ENCODE measurements around the gene PKHD1.

Gene PKHD1

GRCh38 chr6:52049252-52050050, 38.0 kb downstream of the PKHD1 start:
- Histone ChIP-seq H3K4me3 (ENCODE audit: low read length in 2 of 2) (no peak overlapping the region), H3K9ac (ENCODE audit: low read depth in 1 of 2, low read length in 2 of 2) (no peak overlapping the region), H3K27me3 (ENCODE audit: control insufficient read depth in 2 of 2, insufficient read depth in 2 of 2, low read length in 2 of 2) (no peaks in the 10 kb centered on the region), H3K36me3 (ENCODE audit: control insufficient read depth in 2 of 2, insufficient read depth in 2 of 2, low read length in 2 of 2) (no peaks in the 10 kb centered on the region), H3K4me1 (ENCODE audit: control insufficient read depth in 2 of 2, insufficient read depth in 2 of 2, low read length in 2 of 2) (peaks cover 0 to 6% of the 10 kb centered on the region in 2 donors), H3K9me3 (ENCODE audit: control insufficient read depth in 2 of 2, low read length in 2 of 2) (no peaks in the 10 kb centered on the region), H3K27ac (ENCODE audit: low read depth in 2 of 2, low read length in 2 of 2) (no peak overlapping the region)

GRCh38 chr6:52046456-52046855, 41.0 kb downstream of the PKHD1 start:
- Histone ChIP-seq H3K27me3 (ENCODE audit: control insufficient read depth in 2 of 2, insufficient read depth in 2 of 2, low read length in 2 of 2) (no peaks in the 10 kb centered on the region), H3K9ac (ENCODE audit: low read depth in 1 of 2, low read length in 2 of 2) (no peak overlapping the region), H3K4me3 (ENCODE audit: low read length in 2 of 2) (no peak overlapping the region), H3K4me1 (ENCODE audit: control insufficient read depth in 2 of 2, insufficient read depth in 2 of 2, low read length in 2 of 2) (peaks cover 0 to 6% of the 10 kb centered on the region in 2 donors), H3K27ac (ENCODE audit: low read depth in 2 of 2, low read length in 2 of 2) (no peak overlapping the region), H3K36me3 (ENCODE audit: control insufficient read depth in 2 of 2, insufficient read depth in 2 of 2, low read length in 2 of 2) (no peaks in the 10 kb centered on the region), H3K9me3 (ENCODE audit: control insufficient read depth in 2 of 2, low read length in 2 of 2) (no peaks in the 10 kb centered on the region)

- no peak overlapping the region for H3K9ac ChIP-seq (ENCODE audit: low read depth in 1 of 2, low read length in 2 of 2)
- H3K36me3 ChIP-seq (ENCODE audit: control insufficient read depth in 2 of 2, insufficient read depth in 2 of 2, low read length in 2 of 2), result no peaks in the 10 kb centered on the region
- H3K27me3 ChIP-seq (ENCODE audit: control insufficient read depth in 2 of 2, insufficient read depth in 2 of 2, low read length in 2 of 2), result no peaks in the 10 kb centered on the region
- H3K9me3 ChIP-seq (ENCODE audit: control insufficient read depth in 2 of 2, low read length in 2 of 2), result no peaks in the 10 kb centered on the region
- H3K4me3 ChIP-seq (ENCODE audit: low read length in 2 of 2), result no peak overlapping the region
- H3K27ac ChIP-seq (ENCODE audit: low read depth in 2 of 2, low read length in 2 of 2), result no peak overlapping the region
- H3K4me1 ChIP-seq (ENCODE audit: control insufficient read depth in 2 of 2, insufficient read depth in 2 of 2, low read length in 2 of 2), result peaks cover 0 to 6% of the 10 kb centered on the region in 2 donors
These were observed 41.9 kb downstream of the PKHD1 start for GRCh38 chr6:52045481-52045880.

GRCh38 chr6:52045033-52045432, 42.4 kb downstream of the PKHD1 start:
- no peaks in the 10 kb centered on the region for H3K27me3 ChIP-seq (ENCODE audit: control insufficient read depth in 2 of 2, insufficient read depth in 2 of 2, low read length in 2 of 2)
- no peak overlapping the region for H3K27ac ChIP-seq (ENCODE audit: low read depth in 2 of 2, low read length in 2 of 2)
- no peaks in the 10 kb centered on the region for H3K36me3 ChIP-seq (ENCODE audit: control insufficient read depth in 2 of 2, insufficient read depth in 2 of 2, low read length in 2 of 2)

GRCh38 chr6:52042141-52042885, 45.1 kb downstream of the PKHD1 start:
- Histone ChIP-seq H3K27me3 (ENCODE audit: control insufficient read depth in 2 of 2, insufficient read depth in 2 of 2, low read length in 2 of 2) (no peaks in the 10 kb centered on the region), H3K27ac (ENCODE audit: low read depth in 2 of 2, low read length in 2 of 2) (no peak overlapping the region), H3K9me3 (ENCODE audit: control insufficient read depth in 2 of 2, low read length in 2 of 2) (no peaks in the 10 kb centered on the region), H3K36me3 (ENCODE audit: control insufficient read depth in 2 of 2, insufficient read depth in 2 of 2, low read length in 2 of 2) (no peaks in the 10 kb centered on the region), H3K4me1 (ENCODE audit: control insufficient read depth in 2 of 2, insufficient read depth in 2 of 2, low read length in 2 of 2) (peaks cover 0 to 3% of the 10 kb centered on the region in 2 donors), H3K9ac (ENCODE audit: low read depth in 1 of 2, low read length in 2 of 2) (no peak overlapping the region), H3K4me3 (ENCODE audit: low read length in 2 of 2) (no peak overlapping the region)

More at GRCh38 chr6:52045033-52045432, 42.4 kb downstream of the PKHD1 start:
- H3K9ac ChIP-seq (ENCODE audit: low read depth in 1 of 2, low read length in 2 of 2), result no peak overlapping the region
- H3K9me3 ChIP-seq (ENCODE audit: control insufficient read depth in 2 of 2, low read length in 2 of 2), result no peaks in the 10 kb centered on the region
- H3K4me1 ChIP-seq (ENCODE audit: control insufficient read depth in 2 of 2, insufficient read depth in 2 of 2, low read length in 2 of 2), result peaks cover 0 to 6% of the 10 kb centered on the region in 2 donors
- H3K4me3 ChIP-seq (ENCODE audit: low read length in 2 of 2), result no peak overlapping the region

- H3K4me3 ChIP-seq (ENCODE audit: low read length in 2 of 2), result no peak overlapping the region
- H3K36me3 ChIP-seq (ENCODE audit: control insufficient read depth in 2 of 2, insufficient read depth in 2 of 2, low read length in 2 of 2), result no peaks in the 10 kb centered on the region
- H3K27ac ChIP-seq (ENCODE audit: low read depth in 2 of 2, low read length in 2 of 2), result no peak overlapping the region
- H3K27me3 ChIP-seq (ENCODE audit: control insufficient read depth in 2 of 2, insufficient read depth in 2 of 2, low read length in 2 of 2), result peaks cover 0 to 2% of the 10 kb centered on the region in 2 donors
- H3K4me1 ChIP-seq (ENCODE audit: control insufficient read depth in 2 of 2, insufficient read depth in 2 of 2, low read length in 2 of 2), result peaks cover 0 to 2% of the 10 kb centered on the region in 2 donors
- H3K9me3 ChIP-seq (ENCODE audit: control insufficient read depth in 2 of 2, low read length in 2 of 2), result no peaks in the 10 kb centered on the region
- no peak overlapping the region for H3K9ac ChIP-seq (ENCODE audit: low read depth in 1 of 2, low read length in 2 of 2)
These were observed 46.3 kb downstream of the PKHD1 start for GRCh38 chr6:52041134-52041533.

GRCh38 chr6:52027699-52028098, 59.7 kb downstream of the PKHD1 start:
- no peak overlapping the region for H3K27ac ChIP-seq (ENCODE audit: low read depth in 2 of 2, low read length in 2 of 2)
- H3K27me3 ChIP-seq (ENCODE audit: control insufficient read depth in 2 of 2, insufficient read depth in 2 of 2, low read length in 2 of 2), result no peaks in the 10 kb centered on the region
- no peaks in the 10 kb centered on the region for H3K9me3 ChIP-seq (ENCODE audit: control insufficient read depth in 2 of 2, low read length in 2 of 2)

GRCh38 chr6:52024451-52025068, 62.9 kb downstream of the PKHD1 start:
- Histone ChIP-seq H3K9me3 (ENCODE audit: control insufficient read depth in 2 of 2, low read length in 2 of 2) (no peaks in the 10 kb centered on the region), H3K4me3 (ENCODE audit: low read length in 2 of 2) (no peak overlapping the region), H3K27ac (ENCODE audit: low read depth in 2 of 2, low read length in 2 of 2) (no peak overlapping the region), H3K9ac (ENCODE audit: low read depth in 1 of 2, low read length in 2 of 2) (no peak overlapping the region), H3K4me1 (ENCODE audit: control insufficient read depth in 2 of 2, insufficient read depth in 2 of 2, low read length in 2 of 2) (peaks cover 0 to 2% of the 10 kb centered on the region in 2 donors), H3K36me3 (ENCODE audit: control insufficient read depth in 2 of 2, insufficient read depth in 2 of 2, low read length in 2 of 2) (no peaks in the 10 kb centered on the region), H3K27me3 (ENCODE audit: control insufficient read depth in 2 of 2, insufficient read depth in 2 of 2, low read length in 2 of 2) (no peaks in the 10 kb centered on the region)

More at GRCh38 chr6:52027699-52028098, 59.7 kb downstream of the PKHD1 start:
- no peaks in the 10 kb centered on the region for H3K4me1 ChIP-seq (ENCODE audit: control insufficient read depth in 2 of 2, insufficient read depth in 2 of 2, low read length in 2 of 2)
- no peaks in the 10 kb centered on the region for H3K36me3 ChIP-seq (ENCODE audit: control insufficient read depth in 2 of 2, insufficient read depth in 2 of 2, low read length in 2 of 2)
- H3K9ac ChIP-seq (ENCODE audit: low read depth in 1 of 2, low read length in 2 of 2), result no peak overlapping the region
- H3K4me3 ChIP-seq (ENCODE audit: low read length in 2 of 2), result no peak overlapping the region

GRCh38 chr6:52022675-52023074, 64.7 kb downstream of the PKHD1 start:
- no peaks in the 10 kb centered on the region for H3K27me3 ChIP-seq (ENCODE audit: control insufficient read depth in 2 of 2, insufficient read depth in 2 of 2, low read length in 2 of 2)
- H3K27ac ChIP-seq (ENCODE audit: low read depth in 2 of 2, low read length in 2 of 2), result no peak overlapping the region
- no peaks in the 10 kb centered on the region for H3K9me3 ChIP-seq (ENCODE audit: control insufficient read depth in 2 of 2, low read length in 2 of 2)
- no peaks in the 10 kb centered on the region for H3K36me3 ChIP-seq (ENCODE audit: control insufficient read depth in 2 of 2, insufficient read depth in 2 of 2, low read length in 2 of 2)
- peaks cover 0 to 2% of the 10 kb centered on the region in 2 donors for H3K4me1 ChIP-seq (ENCODE audit: control insufficient read depth in 2 of 2, insufficient read depth in 2 of 2, low read length in 2 of 2)
- H3K9ac ChIP-seq (ENCODE audit: low read depth in 1 of 2, low read length in 2 of 2), result no peak overlapping the region
- no peak overlapping the region for H3K4me3 ChIP-seq (ENCODE audit: low read length in 2 of 2)
